HepG2 (cell line): ENCODE data around the gene FBN2.

ENCODE experiments used
- KDM5B ChIP-seq: sonication (generic); formaldehyde crosslinking; IDR thresholded peaks from 2 replicates; pipeline ENCODE4 v1.4.0; 2020; ENCODE audit warnings: missing genetic modification reagents, mild to moderate bottlenecking, borderline replicate concordance
- NFIC ChIP-seq: IDR thresholded peaks from 2 replicates; pipeline ENCODE4 v1.6.1; 2012; ENCODE audit warnings: mild to moderate bottlenecking, low read length, inconsistent platforms
- RFXAP ChIP-seq: sonication (generic); formaldehyde crosslinking; IDR thresholded peaks from 2 replicates; pipeline ENCODE4 v1.4.0; 2020; ENCODE audit warnings: missing genetic modification reagents, borderline replicate concordance
- RXRA ChIP-seq: sonication (generic); formaldehyde crosslinking; IDR thresholded peaks from 2 replicates; pipeline ENCODE4 v1.5.1; 2020; ENCODE audit warnings: missing genetic modification reagents
- TAF1 ChIP-seq: sonication (generic); formaldehyde crosslinking; IDR thresholded peaks from 2 replicates; pipeline ENCODE4 v1.4.0; 2020; ENCODE audit warnings: missing genetic modification reagents
- ZBTB7A ChIP-seq: sonication (generic); formaldehyde crosslinking; IDR thresholded peaks from 2 replicates; pipeline ENCODE4 v1.8.0; 2022; ENCODE audit warnings: mild to moderate bottlenecking, missing genetic modification reagents
- ZNF10 ChIP-seq: sonication (generic); formaldehyde crosslinking; IDR thresholded peaks from 2 replicates; pipeline ENCODE4 v1.4.0; 2020; ENCODE audit warnings: mild to moderate bottlenecking, low read depth, missing genetic modification reagents, borderline replicate concordance
- ZSCAN21 ChIP-seq: sonication (generic); formaldehyde crosslinking; IDR thresholded peaks from 2 replicates; pipeline ENCODE4 v1.8.0; 2022; ENCODE audit warnings: mild to moderate bottlenecking, missing genetic modification reagents, moderate library complexity, borderline replicate concordance
- TF ChIP-seq, protein P1 (sequence below): IDR thresholded peaks from 2 replicates; pipeline ENCODE4 v1.6.1; 2016; ENCODE audit warnings: low read depth, control low read depth
- TF ChIP-seq, protein P2 (sequence below): sonication (generic); formaldehyde crosslinking; IDR thresholded peaks from 2 replicates; pipeline ENCODE4 v1.5.1; 2020; ENCODE audit warnings: mild to moderate bottlenecking, missing genetic modification reagents
- TF ChIP-seq, protein P3 (sequence below): sonication (generic); formaldehyde crosslinking; IDR thresholded peaks from 2 replicates; pipeline ENCODE4 v1.4.0; 2020; ENCODE audit warnings: mild to moderate bottlenecking, missing genetic modification reagents, borderline replicate concordance
- TF ChIP-seq, protein P4 (sequence below): sonication (generic); formaldehyde crosslinking; IDR thresholded peaks from 2 replicates; pipeline ENCODE4 v1.9.0; 2021; ENCODE audit warnings: missing genetic modification reagents, borderline replicate concordance

DNA sequence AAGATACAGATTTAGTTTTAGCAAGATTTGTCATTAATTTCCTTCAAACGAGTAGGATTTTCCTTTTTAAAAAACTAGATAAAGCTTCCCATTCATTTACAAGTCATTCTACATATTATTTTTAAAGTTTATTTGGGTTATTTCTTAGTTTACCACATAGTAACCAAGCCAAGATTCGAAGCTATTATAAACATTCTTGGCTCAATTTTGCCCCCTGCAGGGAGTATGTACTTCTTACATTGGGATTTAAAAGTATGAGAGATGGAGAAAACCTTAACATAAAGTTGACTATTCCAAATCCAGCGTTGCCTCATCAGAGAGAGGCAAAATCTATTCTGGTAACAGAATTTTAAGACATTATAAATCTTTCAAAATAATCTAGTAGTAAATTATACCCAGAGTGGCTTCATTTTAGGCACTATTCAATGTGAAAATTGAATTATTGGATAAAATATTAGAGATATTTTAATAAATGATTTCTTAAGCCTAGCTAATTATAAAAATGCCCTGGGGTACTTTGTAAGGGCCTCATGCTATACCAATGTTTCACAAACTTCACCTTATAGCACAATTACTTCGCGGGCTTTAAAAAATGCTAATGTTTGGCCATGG is 39.1 kb downstream of the FBN2 start:
- TF ChIP-seq, protein P1, sequence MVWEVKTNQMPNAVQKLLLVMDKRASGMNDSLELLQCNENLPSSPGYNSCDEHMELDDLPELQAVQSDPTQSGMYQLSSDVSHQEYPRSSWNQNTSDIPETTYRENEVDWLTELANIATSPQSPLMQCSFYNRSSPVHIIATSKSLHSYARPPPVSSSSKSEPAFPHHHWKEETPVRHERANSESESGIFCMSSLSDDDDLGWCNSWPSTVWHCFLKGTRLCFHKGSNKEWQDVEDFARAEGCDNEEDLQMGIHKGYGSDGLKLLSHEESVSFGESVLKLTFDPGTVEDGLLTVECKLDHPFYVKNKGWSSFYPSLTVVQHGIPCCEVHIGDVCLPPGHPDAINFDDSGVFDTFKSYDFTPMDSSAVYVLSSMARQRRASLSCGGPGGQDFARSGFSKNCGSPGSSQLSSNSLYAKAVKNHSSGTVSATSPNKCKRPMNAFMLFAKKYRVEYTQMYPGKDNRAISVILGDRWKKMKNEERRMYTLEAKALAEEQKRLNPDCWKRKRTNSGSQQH (CRISPR knock-in tag): no peak
- TF ChIP-seq NFIC (no peak), ZBTB7A (CRISPR knock-in tag) (no peak), KDM5B (CRISPR knock-in tag) (no peak), RXRA (CRISPR knock-in tag) (no peak), ZSCAN21 (no peak), RFXAP (CRISPR knock-in tag) (no peak), TAF1 (no peak), ZNF10 (CRISPR knock-in tag) (no peak)
- TF ChIP-seq, protein P2, sequence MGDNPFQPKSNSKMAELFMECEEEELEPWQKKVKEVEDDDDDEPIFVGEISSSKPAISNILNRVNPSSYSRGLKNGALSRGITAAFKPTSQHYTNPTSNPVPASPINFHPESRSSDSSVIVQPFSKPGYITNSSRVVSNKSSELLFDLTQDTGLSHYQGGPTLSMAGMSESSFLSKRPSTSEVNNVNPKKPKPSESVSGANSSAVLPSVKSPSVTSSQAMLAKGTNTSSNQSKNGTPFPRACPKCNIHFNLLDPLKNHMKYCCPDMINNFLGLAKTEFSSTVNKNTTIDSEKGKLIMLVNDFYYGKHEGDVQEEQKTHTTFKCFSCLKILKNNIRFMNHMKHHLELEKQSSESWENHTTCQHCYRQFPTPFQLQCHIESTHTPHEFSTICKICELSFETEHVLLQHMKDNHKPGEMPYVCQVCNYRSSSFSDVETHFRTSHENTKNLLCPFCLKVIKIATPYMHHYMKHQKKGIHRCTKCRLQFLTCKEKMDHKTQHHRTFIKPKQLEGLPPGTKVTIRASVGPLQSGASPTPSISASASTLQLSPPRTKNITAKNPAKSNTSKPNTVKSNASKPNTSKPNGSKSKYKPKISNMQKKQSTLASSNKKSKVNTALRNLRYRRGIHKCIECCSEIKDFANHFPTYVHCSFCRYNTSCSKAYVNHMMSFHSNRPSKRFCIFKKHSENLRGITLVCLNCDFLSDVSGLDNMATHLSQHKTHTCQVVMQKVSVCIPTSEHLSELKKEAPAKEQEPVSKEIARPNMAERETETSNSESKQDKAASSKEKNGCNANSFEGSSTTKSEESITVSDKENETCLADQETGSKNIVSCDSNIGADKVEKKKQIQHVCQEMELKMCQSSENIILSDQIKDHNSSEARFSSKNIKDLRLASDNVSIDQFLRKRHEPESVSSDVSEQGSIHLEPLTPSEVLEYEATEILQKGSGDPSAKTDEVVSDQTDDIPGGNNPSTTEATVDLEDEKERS (CRISPR knock-in tag): no peak
- TF ChIP-seq, protein P3, sequence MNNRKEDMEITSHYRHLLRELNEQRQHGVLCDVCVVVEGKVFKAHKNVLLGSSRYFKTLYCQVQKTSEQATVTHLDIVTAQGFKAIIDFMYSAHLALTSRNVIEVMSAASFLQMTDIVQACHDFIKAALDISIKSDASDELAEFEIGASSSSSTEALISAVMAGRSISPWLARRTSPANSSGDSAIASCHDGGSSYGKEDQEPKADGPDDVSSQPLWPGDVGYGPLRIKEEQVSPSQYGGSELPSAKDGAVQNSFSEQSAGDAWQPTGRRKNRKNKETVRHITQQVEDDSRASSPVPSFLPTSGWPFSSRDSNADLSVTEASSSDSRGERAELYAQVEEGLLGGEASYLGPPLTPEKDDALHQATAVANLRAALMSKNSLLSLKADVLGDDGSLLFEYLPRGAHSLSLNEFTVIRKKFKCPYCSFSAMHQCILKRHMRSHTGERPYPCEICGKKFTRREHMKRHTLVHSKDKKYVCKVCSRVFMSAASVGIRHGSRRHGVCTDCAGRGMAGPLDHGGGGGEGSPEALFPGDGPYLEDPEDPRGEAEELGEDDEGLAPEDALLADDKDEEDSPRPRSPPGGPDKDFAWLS (CRISPR knock-in tag): no peak
- TF ChIP-seq, protein P4, sequence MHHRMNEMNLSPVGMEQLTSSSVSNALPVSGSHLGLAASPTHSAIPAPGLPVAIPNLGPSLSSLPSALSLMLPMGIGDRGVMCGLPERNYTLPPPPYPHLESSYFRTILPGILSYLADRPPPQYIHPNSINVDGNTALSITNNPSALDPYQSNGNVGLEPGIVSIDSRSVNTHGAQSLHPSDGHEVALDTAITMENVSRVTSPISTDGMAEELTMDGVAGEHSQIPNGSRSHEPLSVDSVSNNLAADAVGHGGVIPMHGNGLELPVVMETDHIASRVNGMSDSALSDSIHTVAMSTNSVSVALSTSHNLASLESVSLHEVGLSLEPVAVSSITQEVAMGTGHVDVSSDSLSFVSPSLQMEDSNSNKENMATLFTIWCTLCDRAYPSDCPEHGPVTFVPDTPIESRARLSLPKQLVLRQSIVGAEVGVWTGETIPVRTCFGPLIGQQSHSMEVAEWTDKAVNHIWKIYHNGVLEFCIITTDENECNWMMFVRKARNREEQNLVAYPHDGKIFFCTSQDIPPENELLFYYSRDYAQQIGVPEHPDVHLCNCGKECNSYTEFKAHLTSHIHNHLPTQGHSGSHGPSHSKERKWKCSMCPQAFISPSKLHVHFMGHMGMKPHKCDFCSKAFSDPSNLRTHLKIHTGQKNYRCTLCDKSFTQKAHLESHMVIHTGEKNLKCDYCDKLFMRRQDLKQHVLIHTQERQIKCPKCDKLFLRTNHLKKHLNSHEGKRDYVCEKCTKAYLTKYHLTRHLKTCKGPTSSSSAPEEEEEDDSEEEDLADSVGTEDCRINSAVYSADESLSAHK (CRISPR knock-in tag): no peak
